Upper lobe of left lung (tissue), 6 donors: ENCODE measurements around the gene RAI1. TPM values are rescaled to one million over a fixed set of nuclear protein-coding genes. Genes with fewer than 3 reads are reported as not detected.

ENCODE experiments used
- ATAC-seq, 2 donors: fragments of 200-7000 bp; cut with Tn5 transposase; one replicate each; pipeline ENCODE4 v1.9.1; 2022; ENCODE audit warnings: mild to moderate bottlenecking in 2 of 2, moderate library complexity in 2 of 2; ENCODE audit not compliant: low FRiP score in 2 of 2
- DNase-seq, 2 donors: peaks; one replicate each; pipeline ENCODE4 v3.0.0-alpha.2; 2019 to 2020
- H3K27ac ChIP-seq, 4 donors: fragments of 200-600 bp; sonication (generic); one replicate each; pipeline ENCODE4 v1.5.1; 2016 to 2019
- H3K27me3 ChIP-seq, 4 donors: fragments of 200-600 bp; sonication (generic); one replicate each; pipeline ENCODE4 v1.5.1; 2017 to 2019
- H3K36me3 ChIP-seq, 4 donors: fragments of 200-600 bp; sonication (generic); one replicate each; pipeline ENCODE4 v1.5.1; 2016 to 2019
- H3K4me1 ChIP-seq, 4 donors: fragments of 200-600 bp; sonication (generic); one replicate each; pipeline ENCODE4 v1.5.1; 2018 to 2019
- H3K4me3 ChIP-seq, 4 donors: fragments of 200-600 bp; sonication (generic); one replicate each; pipeline ENCODE4 v1.5.1; 2017 to 2019; ENCODE audit warnings: mild to moderate bottlenecking in 2 of 4, moderate library complexity in 1 of 4
- H3K9me3 ChIP-seq, 4 donors: fragments of 200-600 bp; sonication (generic); one replicate each; pipeline ENCODE4 v1.5.1; 2018 to 2019
- CTCF ChIP-seq, 6 experiments: fragments of 450-650 bp in 4 of 6; fragments of 200-600 bp in 2 of 6; sonication (generic) in 2 of 6; IDR thresholded peaks; one replicate each; pipeline ENCODE4 v1.5.1; 2016 to 2019; ENCODE audit warnings: antibody characterized with exemption in 6 of 6
- EP300 ChIP-seq, 4 donors: sonication (generic); formaldehyde crosslinking; IDR thresholded peaks; one replicate each; pipeline ENCODE4 v1.5.1; 2017; ENCODE audit warnings: antibody characterized with exemption in 4 of 4, control low read depth in 2 of 4
- POLR2A ChIP-seq, 4 donors: fragments of 450-650 bp; IDR thresholded peaks; one replicate each; pipeline ENCODE4 v1.5.1; 2016 to 2017; ENCODE audit warnings: antibody characterized with exemption in 4 of 4, mild to moderate bottlenecking in 2 of 4
- POLR2AphosphoS5 ChIP-seq, 2 donors: sonication (generic); formaldehyde crosslinking; IDR thresholded peaks; one replicate each; pipeline ENCODE4 v1.5.1; 2017; ENCODE audit warnings: antibody characterized with exemption in 2 of 2
- WGBS, 2 donors: methylation state at CpG; one replicate each; pipeline ENCODE4 v1.1.5; 2017 to 2018; 5-methylcytosine and 5-hydroxymethylcytosine counted together
- total RNA-seq, 6 donors: library from RNA; depleted of rRNA in 4 of 6; stranded (reverse); fragments of >200 nt in 4 of 6; gene quantifications; one replicate each; pipeline versions ENCODE4 v1.1.0 to v1.2.1, GENCODE V29; 2016 to 2021
- donor health status: DM: no; HTN: no; CAD: no; lungs with moderate emphysema.
- donor health status: DM: no; HTN: yes; CAD: no; lungs with severe emphysema.

Gene RAI1
- total RNA-seq, 6 donors from 2014 or later, result 33.8 to 76.6 (median 41.2) TPM

GRCh38 chr17:17722081-17722905 is 41.0 kb downstream of the RAI1 start:
- 74 to 76% methylated on average over 47 to 67 of the region's 68 CpGs for WGBS, 2 donors
- Histone ChIP-seq H3K36me3 (no peaks in the 10 kb centered on the region), H3K27me3 (peaks cover 0 to 3% (median 0%) of the 10 kb centered on the region in 4 donors), H3K9me3 (no peaks in the 10 kb centered on the region), H3K27ac (no peak overlapping the region), H3K4me1 (peaks cover 37 to 52% (median 46%) of the 10 kb centered on the region in 4 donors), H3K4me3 (peak overlapping the region in 2 of 4 donors; percentile 52 to 61)
- TF ChIP-seq POLR2A (IDR thresholded peaks at IDR 0.05) (no peak), EP300 (IDR thresholded peaks at IDR 0.05) (no peak), POLR2AphosphoS5 (IDR thresholded peaks at IDR 0.05) (no peak)
- ATAC-seq (peak in 1 of 2 donors; percentile 27), DNase-seq (peak in 1 of 2 donors; percentile 79)

- no peak overlapping the region for H3K27ac ChIP-seq
- ATAC-seq, result peak in 1 of 2 donors; percentile 1
- peak overlapping the region in 2 of 4 donors; percentile 52 to 61 for H3K4me3 ChIP-seq
- DNase-seq, result peak in 1 of 2 donors; percentile 82
- no peaks in the 10 kb centered on the region for H3K36me3 ChIP-seq
- H3K4me1 ChIP-seq, result peaks cover 37 to 52% (median 46%) of the 10 kb centered on the region in 4 donors
- H3K9me3 ChIP-seq, result no peaks in the 10 kb centered on the region
- peaks cover 0 to 3% (median 0%) of the 10 kb centered on the region in 4 donors for H3K27me3 ChIP-seq
- TF ChIP-seq POLR2AphosphoS5 (IDR thresholded peaks at IDR 0.05) (no peak), EP300 (IDR thresholded peaks at IDR 0.05) (no peak), CTCF (IDR thresholded peaks at IDR 0.05) (no peak), POLR2A (IDR thresholded peaks at IDR 0.05) (no peak)
- 70 to 73% methylated on average over 17 to 22 of the region's 23 CpGs for WGBS, 2 donors
These were observed 41.7 kb downstream of the RAI1 start for GRCh38 chr17:17722906-17723353.

- DNase-seq (peak in 1 of 2 donors; percentile 89), ATAC-seq (peak in 1 of 2 donors; percentile 44)
- H3K4me3 ChIP-seq, result peak overlapping the region; percentile 46 to 61 (median 51)
- peaks cover 37 to 54% (median 46%) of the 10 kb centered on the region in 4 donors for H3K4me1 ChIP-seq
- H3K27ac ChIP-seq, result peak overlapping the region in 2 of 4 donors; percentile 7 to 15
- no peaks in the 10 kb centered on the region for H3K36me3 ChIP-seq
- peaks cover 0 to 3% (median 0%) of the 10 kb centered on the region in 4 donors for H3K27me3 ChIP-seq
- 1% methylated on average over 47 to 87 of the region's 103 CpGs for WGBS, 2 donors
- no peaks in the 10 kb centered on the region for H3K9me3 ChIP-seq
- TF ChIP-seq EP300 (IDR thresholded peaks at IDR 0.05), result no peak
- no peak for TF ChIP-seq POLR2A (IDR thresholded peaks at IDR 0.05)
- TF ChIP-seq CTCF (IDR thresholded peaks at IDR 0.05), result no peak
- no peak for TF ChIP-seq POLR2AphosphoS5 (IDR thresholded peaks at IDR 0.05)
These were observed 42.4 kb downstream of the RAI1 start for GRCh38 chr17:17723354-17724261.

GRCh38 chr17:17724307-17725010 is 43.2 kb downstream of the RAI1 start:
- peaks cover 0 to 3% (median 0%) of the 10 kb centered on the region in 4 donors for H3K27me3 ChIP-seq
- ATAC-seq (peak in 1 of 2 donors; percentile 32), DNase-seq (peak in 1 of 2 donors; percentile 85)
- no peaks in the 10 kb centered on the region for H3K9me3 ChIP-seq
- H3K4me1 ChIP-seq, result peaks cover 37 to 60% (median 47%) of the 10 kb centered on the region in 4 donors
- H3K36me3 ChIP-seq, result no peaks in the 10 kb centered on the region
- H3K4me3 ChIP-seq, result peak overlapping the region; percentile 46 to 61 (median 51)
- 0 to 6% methylated on average over 14 to 31 of the region's 53 CpGs for WGBS, 2 donors
- TF ChIP-seq CTCF (IDR thresholded peaks at IDR 0.05), result no peak
- H3K27ac ChIP-seq, result peak overlapping the region in 2 of 4 donors; percentile 7 to 58
